ENCODE results near the gene SLC22A23.

The SLC22A23 gene

DNA sequence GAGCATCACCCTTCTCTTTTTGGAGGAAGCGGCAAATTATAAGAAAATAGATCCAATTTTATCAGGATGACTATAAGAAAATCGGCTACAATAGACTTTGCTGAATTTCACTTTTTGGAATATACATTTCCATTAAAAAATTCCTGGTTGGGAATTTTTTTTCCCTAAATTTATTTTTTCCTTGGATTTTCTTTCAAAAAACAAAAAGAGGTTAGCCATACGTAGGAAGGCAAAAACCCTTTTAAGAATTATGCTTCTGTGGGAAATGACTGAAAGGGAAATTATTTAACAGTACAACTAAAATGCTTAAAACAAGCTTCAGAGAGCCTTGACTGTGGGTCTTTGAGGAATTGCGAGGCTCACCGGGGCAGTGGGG lies 86.9 kb downstream of the SLC22A23 start:
- DNase-seq (ENCODE audit: low spot score): no peak

DNA sequence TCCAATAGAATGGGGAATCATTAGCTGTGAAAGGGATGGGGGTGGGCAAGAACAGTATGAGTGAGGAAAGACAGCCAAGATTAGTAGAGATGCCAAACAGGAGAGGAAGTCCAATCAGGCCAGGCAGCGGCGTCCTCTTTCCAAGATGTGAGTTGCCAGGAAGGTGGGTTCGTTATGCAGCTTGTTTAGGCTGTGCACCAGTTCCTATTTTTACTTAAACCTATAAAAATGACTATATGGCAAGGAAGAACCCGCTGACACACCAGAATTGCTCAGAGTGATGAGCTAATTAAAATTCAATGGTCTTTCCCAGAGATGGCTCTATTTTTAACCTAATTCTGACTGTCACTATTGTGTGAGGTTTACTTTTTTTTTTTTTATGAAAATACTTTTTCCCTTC lies 88.2 kb downstream of the SLC22A23 start:
- no peak for DNase-seq (ENCODE audit: low spot score)

DNA sequence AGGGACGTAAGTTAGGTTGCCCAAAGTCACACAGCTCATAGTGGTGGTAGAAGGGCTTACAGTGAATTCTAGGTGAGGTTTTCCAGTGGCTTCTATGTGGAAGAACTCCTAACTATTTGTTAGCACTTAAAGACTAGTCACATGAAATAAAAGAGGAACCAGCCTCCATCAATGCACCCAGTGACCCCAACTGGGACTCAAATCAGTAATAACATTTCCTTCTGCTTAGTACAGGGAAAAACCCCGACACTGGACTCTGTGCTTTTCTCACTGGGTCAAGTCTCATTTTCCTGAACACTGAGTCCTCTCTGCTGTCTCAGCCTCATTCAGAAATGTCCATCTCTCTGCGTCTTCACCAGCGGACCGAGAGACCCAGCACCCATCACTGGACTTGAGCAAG lies 89.2 kb downstream of the SLC22A23 start:
- DNase-seq (ENCODE audit: low spot score): no peak

DNA sequence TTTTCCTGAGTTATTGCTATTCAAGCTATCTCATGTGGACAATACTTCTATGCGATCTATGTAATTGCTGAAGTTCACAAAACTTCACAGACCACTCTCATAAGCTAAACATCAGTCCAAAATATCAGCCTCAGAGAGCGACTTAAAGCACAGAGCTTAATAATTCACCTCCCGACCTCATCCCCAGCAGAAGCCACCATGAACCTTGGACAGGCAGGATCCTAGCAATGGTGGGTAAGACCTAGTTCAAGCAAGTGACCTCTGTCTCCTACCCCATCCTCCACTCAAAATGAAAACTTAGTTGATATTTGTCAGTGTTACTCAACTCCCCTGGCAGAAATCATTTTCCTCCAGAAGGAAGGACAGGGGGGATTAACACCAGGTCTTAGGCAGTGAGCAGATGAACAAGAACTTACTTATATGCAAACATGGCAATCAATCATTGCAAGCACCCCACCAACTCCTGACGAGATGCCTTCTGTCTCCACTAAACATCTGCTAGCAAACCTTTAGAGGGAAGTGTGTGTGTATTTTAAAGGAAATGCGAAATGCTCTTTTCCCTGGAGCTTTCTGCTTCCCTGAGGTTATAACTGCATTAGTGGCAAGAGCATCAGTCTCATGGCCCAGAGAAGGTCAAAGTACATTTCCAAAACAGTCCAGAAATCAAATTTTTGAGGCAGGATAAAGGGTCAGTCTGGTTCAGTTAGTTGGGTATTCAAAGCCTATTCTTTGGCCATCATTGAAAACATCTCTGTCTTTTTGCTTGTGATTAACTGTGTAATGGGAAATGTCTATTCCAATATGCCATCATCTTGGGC lies 90.0 kb downstream of the SLC22A23 start:
- DNase-seq (ENCODE audit: low spot score): no peak

DNA sequence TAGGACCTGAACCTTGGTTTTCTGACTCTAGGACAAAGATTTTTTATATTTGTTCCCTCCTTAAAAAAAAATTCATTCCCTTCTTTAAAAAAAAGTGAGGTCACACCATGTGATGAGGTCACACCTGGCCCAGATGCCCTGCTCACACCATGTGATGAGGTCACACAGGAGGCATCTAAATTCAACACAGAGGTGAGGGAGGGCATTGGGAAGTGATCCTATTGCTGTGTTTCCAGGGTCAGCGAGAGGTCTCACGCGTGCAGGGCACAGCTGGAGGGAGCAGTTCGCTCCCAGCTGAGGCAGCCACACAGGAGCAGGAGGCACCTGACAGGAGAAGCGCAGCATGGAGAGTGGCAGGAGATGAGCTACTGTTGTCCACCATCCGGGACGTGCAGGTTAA lies 92.5 kb downstream of the SLC22A23 start:
- DNase-seq (ENCODE audit: low spot score): no peak

DNA sequence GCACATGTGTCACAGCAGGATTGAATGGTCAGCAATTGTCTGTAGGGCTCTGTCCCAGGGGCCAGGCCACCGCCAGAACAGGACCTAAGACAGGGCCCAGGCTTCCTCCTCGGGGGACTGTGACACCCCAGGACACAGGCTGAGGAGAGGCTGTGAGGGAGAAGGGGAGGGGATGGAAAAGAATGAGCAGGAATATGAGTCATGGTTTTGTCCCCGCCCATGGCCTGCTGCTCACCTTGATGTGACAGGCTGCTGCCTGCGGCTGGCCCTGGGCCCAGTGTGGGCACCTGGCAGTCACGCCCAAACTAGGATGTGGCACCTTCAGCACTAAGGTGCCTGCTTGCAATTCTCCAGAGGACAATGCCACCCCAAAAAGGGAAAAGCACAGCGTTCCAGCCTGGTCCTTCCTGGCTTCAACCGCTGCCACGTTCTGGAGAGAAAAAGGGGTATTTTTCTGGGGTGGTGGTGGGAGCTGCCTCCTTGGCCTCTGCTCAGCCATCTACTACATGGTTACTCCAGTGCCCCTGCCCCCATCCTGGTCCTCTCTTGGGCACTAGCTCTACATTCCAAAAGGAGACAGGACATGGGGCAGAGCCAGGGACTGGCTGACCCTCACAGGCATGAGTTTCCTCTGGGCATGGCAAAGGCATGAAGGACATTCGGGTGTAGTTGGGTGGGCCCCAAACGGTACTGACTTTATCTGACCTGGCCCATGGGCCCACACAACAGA lies 93.4 kb downstream of the SLC22A23 start:
- DNase-seq (ENCODE audit: low spot score): no peak

DNA sequence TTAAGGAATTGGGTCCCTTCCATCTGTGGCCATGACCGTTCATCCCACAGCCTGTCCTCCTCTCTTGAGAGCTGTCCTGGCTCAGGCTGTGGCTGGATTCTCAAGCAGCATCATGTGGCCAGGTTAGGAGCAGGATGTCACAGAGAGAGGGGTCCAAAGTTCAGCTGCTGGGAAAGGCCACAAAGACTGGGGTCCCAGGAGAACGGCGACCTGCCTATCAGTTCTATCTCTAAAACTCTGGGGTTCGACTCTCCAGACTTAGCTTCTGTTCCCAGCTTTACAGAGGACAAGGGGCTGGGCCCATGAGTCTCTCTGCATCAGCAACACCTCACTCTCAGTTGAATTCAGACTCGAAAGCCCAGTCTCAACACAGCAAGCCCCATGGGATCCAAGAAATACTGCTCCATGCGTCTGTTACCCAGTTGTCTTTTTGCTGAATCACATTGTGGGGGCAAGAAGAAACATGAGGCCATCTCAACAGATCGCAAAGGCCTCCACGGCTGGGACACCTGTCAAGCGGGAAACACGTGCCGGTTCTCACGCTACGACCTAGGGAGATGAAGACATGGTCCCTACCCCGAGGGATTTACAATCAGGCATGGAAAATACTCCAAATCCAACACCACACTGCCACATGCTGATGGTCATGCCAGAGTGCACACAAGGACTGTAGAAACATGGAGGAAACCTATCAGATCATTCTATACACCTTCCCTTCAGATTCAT lies 95.4 kb downstream of the SLC22A23 start:
- DNase-seq (ENCODE audit: low spot score): no peak

DNA sequence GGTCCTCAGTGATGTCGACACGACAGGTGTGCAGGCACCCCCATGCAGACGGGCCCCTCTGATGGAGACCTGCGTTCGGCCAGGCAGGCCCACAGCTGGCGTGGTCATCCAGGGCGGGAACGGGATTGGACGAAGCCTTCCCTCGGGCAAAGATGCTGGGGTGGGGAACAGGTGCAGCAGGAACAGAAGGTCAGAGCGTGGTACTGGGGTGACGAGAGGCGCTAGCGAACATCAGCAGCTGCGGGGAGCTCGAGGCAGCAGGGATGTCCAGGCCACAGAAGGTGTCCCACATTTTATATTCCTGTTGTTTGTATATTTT lies 96.2 kb downstream of the SLC22A23 start:
- no peak for DNase-seq (ENCODE audit: low spot score)

DNA sequence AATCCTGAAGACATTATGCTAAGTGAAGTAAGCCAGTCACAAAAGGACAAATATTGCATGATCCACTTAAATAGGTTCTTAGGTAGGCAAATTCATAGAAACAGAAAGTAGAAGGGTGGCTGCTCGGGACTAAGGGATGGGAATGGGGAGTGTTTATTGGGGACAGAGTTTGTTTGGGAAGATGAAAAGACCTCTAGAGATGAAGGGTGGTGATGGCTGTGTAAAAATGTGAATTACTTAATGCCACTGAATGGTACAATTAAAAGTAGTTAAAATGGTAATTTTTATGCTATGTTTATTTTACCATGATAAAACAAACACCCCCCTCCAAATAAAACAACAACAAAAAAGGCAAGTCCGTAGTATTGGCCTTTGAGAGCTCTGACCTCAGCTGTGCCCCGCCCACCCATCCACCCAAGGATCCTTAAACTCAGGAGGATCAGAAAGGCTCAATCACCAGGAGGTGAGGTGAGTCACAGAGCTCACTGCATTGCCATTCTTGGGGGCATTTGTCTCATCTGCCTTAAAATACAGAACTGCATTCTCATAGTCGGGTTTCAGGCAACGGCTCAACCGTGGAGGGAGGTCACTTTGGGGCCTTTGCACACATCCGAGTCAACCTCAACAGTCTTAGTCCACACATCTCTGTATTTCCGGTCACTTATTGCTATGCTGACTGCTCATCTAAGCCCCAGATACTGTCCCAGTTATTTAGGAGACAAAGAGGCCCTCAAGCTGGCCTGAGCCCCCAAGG lies 96.7 kb downstream of the SLC22A23 start:
- no peak for DNase-seq (ENCODE audit: low spot score)

DNA sequence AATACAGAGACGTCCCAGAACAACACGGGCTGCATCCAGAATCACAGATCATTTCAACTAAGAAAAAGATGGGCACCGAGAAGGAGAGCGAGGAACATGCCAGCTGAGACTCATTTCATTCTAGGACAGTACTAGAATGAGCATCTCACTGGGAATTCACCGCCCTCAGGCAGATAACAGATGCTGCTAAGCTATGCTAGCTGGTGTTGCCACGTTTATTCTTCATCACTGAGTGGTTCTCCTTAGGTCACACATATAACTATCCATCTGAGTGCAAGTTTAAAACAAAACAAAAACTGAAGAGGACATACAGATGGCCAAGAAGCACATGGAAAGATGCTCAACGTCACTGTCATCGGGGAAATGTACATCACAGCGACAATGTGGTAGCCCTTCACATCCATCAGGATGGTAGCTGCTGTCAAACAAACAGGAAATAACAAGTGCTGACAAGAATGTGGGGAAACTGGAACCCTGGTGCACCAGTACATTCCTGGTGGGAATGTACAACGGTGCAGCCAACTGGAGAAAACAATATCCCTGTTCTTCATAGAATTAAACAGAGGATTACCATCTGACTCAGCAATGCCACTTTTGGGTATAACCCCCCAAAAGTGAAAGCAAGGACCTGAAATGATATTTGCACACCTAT lies 97.6 kb downstream of the SLC22A23 start:
- no peak for DNase-seq (ENCODE audit: low spot score)

DNA sequence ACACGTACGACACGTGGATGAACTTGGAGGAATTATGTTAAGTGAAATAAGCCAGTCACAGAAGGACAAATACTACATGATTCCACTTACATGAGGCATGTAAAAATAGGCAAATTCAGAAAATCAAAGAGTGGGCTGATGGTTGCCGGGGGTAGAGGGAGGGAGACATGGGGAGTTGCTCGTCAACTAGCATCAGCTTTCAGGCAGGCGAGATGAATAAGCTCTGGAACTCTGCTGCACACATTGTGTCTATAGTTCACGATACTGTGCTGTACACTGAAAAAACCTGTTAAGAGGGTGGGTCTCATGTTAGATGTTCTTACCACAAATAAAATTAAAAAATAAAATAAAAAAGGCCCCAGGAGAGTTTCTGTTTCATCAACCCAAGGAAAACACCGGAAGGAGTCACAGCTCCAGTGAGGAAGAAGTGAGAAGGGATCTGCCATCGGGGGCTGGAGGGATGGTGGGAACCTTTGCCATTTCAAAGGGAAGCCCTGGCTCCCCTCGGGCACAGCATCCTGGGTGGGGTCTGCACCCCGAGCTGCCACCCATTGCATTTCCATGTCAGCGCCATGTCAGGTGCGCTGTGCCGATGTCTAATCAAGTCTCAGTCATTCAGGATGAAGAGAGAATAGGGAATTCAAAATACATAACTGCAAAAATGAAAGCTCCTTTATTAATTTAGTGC lies 98.3 kb downstream of the SLC22A23 start:
- DNase-seq (ENCODE audit: low spot score): no peak

DNA sequence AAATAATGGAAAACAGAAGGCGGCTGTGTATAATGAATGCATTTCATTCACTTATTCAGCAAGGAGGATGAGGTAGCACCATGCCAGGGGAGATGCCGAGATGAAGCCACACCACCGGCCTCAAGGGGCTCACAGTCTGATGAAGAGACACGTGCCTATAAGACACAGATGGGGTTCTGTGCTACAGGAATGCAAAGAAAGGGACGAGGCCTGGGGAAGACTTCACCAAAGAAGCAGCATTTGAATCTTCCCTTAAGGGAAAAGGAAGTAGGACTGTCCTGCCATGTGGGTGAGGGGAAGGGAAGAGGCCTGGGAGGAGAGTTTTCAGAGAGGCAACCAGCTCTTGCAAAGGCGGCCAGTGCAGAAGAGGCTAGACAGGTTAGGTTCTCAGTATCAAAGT lies 99.2 kb downstream of the SLC22A23 start:
- DNase-seq (ENCODE audit: low spot score): no peak

DNA sequence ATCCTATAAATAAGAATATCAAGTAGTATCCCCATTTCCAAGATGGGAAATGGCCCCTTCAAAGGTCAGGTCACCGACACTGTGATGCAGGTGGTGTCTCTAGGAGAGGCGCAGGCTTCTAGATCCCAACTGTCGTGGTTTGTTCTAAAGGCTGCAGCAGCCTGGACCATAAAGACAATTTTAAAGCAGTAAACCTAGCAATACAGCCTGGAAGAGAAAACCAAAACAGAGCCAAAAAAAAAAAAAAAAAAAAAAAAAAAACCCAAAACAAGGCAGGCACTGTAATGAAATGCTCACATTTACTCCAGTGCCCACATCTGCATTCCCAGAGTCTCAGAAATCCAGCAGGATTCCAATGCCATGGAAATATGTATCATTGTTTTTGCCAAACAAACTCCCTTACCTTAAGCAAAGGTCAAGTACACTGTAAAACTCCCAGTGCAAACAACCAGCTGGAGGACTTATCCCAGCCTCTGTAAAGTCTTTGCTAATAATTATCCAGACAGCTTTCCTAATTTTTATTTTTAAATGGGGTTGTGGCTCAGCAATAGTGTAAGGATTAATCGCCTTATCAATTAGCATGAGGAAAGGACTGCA lies 99.9 kb downstream of the SLC22A23 start:
- no peak for DNase-seq (ENCODE audit: low spot score)

DNA sequence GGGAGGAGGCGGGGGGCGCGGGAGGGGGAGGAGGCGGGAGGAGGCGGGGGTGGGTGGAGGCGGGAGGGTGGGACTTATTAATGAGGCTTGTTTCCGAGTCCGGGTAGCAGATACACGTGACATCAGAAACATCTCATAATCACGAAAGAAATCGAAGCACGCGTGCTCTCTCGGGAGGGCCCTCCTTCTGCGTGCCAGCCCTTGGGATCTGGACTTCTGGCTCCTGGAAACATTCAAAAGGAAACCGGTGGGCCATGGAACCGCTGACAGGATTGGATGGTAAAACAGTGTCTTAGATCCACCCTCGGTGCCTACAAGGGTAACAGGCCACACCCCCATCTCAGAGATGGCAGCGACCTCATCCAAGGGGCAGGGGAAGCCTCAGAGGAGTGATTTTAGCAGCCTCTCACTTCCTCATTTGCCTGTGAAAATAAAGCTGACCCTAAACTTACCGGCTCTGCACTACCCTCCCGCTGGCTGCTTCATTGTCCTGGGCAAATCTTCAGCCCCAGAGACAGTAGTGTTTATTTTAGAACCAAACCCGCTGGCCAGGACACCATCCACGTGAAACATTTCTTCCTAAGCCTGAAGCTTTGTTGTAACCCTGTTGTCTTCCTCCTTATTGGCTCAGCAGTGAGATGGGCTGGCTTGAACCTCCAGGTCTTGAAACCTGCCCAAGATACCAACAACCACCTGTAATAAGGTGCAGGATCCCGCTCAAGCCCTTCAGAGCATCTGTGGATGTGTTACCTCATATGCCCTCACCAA lies 100.6 kb downstream of the SLC22A23 start:
- DNase-seq (ENCODE audit: low spot score): peak; percentile 62

DNA sequence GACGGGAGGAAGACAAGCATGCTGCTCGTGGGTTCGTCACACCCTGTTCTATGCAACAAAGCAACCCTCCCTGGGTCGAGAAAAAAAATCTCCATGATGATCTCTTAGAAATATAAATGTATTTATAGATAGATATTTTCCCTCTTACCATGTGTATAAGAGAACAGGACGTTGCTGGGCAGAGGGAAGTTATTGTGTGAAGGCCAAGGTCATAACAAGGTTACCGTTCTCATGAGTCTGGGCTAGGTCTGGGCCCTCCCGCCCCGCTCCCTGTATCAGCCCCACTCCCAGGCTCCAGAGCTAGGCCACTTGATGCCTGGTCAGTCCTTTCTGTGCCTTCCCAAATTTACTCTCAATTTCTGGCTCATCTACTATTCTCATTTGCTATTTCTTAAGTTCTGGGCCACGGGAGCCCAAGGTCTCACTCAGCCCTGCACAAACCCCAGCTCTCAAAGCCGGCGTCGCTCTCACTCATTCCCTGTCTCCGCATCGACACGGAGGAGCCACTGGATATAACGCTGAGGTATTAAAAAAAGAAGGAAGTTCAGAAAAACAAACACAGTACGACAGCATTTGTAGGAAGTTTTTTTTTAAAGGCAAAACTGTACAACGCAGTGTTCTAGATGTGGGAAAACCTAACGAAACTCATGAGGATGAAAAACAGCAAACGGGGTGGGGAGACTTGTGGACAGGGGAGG lies 101.3 kb downstream of the SLC22A23 start:
- DNase-seq (ENCODE audit: low spot score): peak; percentile 34

DNA sequence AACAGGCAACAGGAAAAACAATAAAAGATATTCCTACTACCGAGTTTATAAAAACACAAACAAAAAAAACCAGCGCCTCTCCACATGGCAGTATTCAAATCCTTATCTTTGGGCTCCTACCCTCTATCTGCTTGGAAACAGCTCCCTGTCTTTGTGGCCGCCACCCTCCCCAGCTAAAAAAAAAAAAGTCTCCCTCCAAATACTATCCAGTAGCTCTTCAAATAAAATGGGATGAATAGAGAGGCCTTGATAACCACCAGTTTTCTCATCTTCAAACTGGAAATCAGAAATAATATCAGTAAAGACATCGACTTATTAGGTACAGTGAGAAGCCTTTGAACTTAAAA lies 101.9 kb downstream of the SLC22A23 start:
- DNase-seq (ENCODE audit: low spot score): no peak

DNA sequence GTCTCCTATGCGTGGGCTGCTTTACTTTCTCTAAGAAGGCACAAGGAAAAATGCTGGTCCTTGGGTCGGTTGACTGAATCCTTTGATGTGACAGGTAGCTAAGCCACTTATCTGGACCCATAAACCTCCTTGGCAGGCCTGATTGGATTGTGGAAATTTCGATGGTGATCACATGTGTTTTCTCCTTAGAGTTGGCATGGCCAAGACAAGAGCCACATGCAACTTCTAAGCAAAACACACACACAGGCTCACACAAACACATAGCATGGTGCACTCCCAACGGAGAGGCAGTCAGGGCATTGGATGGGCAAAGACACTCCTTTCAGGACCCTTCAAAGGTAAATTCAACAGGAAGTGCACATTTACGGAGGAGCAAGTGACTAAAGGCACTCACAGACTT lies 102.9 kb downstream of the SLC22A23 start:
- DNase-seq (ENCODE audit: low spot score): no peak

DNA sequence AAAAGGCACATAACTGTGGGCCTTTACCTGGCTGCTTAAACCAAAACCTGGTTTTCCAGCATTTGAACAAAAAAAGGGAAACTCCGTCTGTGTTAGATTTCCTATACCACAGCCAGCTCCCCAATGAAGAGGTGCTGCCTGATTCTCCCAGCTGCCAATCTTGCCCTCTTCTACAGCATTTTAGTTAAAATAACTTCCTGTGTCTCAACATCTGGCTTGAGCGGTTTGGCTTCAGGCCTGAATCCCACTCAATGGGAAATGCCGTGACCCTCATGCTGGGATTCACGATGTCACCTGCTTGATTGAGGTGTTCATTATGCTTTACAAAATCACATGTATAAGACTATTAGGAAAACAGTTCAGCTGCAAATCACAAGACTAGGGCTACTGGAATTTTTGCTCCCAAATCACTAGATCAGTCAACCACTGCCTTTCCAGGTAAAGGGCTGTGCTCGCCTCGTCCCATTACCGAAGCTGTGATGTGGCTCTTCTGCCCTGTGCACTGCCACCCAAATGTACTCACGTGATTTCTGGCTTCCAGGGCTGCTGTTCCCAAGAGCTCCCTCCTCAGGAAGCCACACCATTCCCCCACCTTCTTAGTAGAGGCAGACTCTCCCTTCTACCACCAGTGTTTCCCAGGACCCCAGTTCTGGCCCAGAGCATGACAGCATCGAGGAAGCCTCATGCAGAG lies 103.5 kb downstream of the SLC22A23 start:
- DNase-seq (ENCODE audit: low spot score): no peak

DNA sequence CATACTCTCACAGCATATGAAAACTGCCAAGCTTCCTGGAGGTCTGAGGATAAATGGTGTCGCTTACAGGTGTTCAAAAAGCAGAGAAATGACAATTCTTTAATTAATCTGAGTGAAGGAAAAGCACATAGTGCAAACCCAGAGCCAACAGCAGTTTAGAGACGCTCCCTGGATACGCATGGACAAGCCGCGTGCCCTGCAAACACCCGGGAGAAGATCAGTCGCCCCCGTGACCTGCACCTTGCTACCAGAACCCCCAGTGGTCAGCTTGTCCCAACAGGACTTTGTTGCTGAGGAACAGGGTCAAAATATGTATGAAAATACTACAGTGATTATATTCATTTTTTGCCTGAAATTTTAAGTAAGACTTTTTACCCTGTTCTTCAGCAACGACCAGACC lies 104.2 kb downstream of the SLC22A23 start:
- no peak for DNase-seq (ENCODE audit: low spot score)

Measured in CD4-positive, alpha-beta T cell treated with Interleukin-2 at 100 ng/mL for 4 hours (primary cell).